C4-2B (cell line): ENCODE results near the gene CATSPERZ.

Experiments used
- ZFX ChIP-seq: fragments of 450-650 bp; IDR thresholded peaks from 2 replicates; pipeline ENCODE4 v1.6.1; 2017
- TF ChIP-seq, protein P1 (sequence below): fragments of 450-650 bp; conservative IDR thresholded peaks from 2 replicates; pipeline ENCODE4 v1.5.1; 2017; ENCODE audit warnings: mild to moderate bottlenecking

DNA sequence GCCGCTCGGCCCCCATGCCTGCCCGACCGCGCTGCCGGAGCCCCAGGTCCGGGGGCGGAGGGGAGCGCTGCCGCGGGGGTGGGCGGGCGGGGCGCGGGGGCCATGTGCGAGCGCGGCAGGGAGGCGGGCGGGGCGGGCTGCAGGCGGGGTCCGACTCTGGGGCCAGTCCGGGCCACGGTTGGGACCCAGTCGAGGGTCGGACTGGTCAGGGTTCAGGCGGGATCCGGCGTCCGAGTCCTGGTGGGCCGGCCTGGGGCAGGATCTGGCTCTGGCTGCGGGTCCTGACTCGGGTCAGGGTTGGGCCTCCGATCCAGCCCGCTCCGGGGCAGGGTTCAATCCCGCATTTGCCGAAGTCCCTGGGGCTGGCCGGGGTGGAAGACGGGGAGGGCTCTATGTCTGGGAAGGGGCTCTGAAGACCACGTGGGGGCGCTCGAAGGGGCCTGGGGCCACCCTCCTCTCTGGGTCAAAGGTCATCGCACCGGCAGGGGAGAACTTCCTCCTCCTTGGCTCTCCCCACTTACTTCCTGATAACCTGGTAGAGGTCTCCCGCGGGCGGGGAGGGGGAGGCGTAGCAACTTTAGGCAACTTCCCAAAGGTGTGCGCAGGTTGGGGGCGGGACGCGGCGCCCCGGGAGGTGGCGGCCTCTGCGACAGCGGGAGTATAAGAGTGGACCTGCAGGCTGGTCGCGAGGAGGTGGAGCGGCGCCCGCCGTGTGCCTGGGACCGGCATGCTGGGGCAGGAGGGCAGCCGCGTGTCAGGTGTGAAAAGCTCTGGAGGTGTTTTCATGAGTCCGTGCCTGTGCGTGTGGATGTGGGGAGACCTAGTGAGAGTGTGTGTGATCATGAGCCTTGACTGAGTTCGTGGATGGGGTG, 5.8 kb downstream of the CATSPERZ start:
- TF ChIP-seq, protein P1, sequence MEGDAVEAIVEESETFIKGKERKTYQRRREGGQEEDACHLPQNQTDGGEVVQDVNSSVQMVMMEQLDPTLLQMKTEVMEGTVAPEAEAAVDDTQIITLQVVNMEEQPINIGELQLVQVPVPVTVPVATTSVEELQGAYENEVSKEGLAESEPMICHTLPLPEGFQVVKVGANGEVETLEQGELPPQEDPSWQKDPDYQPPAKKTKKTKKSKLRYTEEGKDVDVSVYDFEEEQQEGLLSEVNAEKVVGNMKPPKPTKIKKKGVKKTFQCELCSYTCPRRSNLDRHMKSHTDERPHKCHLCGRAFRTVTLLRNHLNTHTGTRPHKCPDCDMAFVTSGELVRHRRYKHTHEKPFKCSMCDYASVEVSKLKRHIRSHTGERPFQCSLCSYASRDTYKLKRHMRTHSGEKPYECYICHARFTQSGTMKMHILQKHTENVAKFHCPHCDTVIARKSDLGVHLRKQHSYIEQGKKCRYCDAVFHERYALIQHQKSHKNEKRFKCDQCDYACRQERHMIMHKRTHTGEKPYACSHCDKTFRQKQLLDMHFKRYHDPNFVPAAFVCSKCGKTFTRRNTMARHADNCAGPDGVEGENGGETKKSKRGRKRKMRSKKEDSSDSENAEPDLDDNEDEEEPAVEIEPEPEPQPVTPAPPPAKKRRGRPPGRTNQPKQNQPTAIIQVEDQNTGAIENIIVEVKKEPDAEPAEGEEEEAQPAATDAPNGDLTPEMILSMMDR: peak; percentile 66
- no peak; the same call in 1 of the 2 replicates for TF ChIP-seq ZFX
